DMS53 (cell line): Measurements from ENCODE around the gene TMEM171.

ENCODE experiments used
- DNase-seq: peaks from one replicate; lab custom pipeline; 2025; lab: John Stamatoyannopoulos, UW

TMEM171 gene

DNA sequence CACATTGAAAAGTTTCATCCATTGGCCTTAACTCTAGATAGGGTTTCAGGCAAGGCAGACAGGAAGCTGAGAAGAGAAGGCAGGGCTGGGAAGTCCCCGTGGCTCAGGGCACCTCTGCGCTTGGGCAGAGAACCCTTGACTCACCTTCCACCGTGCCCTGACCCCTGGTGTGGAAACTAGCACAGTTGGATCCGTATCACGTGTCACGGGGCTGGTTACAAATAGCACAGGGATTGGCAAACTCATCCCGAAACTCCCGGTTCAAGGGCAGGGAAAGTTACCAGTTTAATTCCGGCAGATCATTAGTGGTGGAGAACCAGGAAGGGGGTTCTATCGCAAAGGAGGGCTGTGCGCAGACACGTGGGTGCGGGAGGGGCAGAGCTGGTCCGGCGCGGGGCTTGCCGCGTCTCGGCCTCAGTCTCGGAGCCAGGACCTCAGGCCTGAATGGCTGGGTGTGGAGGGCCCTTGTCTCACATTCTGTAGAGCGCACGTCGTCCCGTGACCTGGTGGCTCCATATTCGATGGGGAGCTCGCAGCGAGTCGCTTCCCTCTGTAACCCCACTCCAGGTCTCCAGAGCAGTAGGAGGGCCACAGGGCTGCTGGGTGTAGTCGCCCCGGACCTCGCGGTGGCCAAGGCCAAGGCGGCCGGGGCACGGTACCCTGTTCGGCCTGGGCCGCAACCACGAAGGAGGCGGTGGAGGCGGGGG, 771 bp upstream of the TMEM171 start:
- peak; percentile 57 for DNase-seq

DNA sequence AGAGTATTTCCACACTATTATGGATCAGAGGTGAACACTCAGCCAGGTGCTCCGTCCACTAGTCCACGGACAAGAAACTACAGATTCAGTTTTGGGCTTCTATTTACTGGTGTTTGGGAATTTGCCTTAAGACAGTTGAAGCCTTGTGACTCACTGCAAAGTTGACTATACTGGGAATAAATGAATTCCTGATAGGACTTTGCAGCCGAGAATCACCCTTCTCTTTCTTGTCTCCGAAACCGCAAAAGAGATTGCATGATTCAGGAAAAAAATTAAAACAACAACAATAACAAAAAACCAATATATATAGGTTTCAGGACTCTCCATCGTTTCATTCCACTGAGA, 716 bp downstream of the TMEM171 start:
- DNase-seq, result peak; percentile 42

DNA sequence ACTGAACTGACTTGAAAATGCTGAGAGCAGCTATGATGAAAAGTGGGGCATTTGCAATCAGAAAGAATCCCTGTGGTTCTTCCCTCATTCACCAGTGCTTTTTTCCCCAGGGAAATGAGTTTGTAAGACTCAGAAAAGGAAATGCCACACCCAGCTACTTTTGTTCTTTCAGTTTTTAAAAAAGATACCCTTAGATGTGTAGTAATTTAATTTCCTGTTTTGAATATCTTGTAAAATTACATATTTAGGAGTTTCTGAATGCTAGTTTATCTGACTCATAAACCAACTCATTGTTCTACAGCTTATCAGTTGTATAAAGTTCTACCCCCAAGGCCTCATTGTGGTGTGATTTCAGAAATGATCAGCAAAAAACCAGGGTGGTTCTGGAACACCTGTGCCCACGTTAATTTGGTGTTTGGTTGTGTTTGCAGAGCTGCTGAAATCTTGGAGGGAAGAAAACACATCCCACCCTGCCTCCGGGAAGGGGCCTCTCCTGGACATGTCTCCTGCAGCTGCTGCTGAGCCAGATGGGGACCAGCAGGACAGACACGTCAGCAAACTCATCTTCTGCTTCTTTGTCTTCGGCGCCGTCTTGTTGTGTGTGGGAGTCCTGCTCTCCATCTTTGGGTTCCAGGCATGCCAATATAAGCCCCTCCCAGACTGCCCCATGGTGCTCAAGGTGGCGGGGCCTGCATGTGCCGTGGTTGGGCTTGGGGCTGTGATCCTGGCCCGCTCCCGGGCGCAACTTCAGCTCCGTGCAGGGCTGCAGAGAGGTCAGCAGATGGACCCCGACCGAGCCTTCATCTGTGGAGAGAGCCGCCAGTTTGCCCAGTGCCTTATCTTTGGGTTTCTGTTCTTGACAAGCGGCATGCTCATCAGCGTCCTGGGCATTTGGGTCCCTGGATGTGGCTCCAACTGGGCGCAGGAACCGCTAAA, 2.8 kb downstream of the TMEM171 start:
- DNase-seq, result no peak

DNA sequence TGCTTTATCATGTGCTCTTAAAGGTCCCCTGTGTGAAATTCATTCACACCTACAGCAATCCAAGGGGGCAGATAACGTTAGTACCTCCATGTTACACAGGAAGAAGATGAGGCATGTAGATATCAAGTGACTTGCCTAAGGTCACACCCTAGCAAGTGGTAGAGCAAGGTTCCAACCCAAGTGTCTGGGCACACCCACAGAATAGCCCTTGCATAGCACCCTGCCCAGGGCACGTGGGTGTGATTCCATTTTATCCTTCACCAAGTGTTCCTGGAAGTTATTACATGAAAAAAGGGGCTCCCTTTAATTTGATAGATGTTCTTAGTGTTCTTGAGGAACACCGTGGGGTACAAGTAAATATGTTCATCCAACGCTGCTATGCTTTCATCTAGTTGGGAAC, 4.9 kb downstream of the TMEM171 start:
- DNase-seq, result no peak

DNA sequence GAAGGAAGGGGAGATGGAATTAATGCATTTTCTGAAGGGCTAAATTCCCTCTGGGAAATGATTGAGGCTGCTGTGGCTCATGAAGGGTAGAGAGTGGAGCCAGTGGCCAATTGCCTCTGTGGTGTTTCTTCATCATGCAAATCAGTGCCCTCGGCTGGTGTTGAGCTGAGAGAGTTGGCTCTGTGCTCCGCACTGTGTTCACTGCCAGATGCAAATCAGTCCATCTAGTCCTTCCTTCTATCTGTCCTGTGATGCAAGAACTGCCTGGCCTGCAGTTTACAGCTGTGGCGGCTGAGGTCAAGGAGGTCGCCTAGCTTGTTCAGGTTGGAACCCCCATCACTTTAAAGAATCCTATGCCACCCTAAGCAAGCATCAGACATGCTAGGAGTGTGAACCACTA, 6.0 kb downstream of the TMEM171 start:
- DNase-seq, result no peak

DNA sequence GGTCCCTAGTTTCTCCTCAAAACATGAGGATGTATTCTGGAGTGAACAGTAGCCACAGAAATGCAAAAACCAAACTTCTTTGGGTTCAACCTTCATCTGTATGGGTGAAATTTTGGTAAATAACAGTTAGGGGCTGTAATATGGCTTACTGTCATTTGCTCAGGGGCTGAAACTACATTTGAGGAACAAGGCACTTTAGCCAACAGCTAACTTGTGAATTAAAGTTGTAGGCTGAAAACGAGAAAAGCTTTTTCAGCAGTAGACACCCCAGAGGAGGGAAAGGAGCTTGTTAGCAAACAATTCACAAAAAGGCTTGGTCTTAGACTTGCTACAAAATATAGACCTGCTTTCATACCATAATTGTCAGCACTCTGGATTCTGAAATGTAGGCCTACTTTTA, 6.6 kb downstream of the TMEM171 start:
- no peak for DNase-seq

DNA sequence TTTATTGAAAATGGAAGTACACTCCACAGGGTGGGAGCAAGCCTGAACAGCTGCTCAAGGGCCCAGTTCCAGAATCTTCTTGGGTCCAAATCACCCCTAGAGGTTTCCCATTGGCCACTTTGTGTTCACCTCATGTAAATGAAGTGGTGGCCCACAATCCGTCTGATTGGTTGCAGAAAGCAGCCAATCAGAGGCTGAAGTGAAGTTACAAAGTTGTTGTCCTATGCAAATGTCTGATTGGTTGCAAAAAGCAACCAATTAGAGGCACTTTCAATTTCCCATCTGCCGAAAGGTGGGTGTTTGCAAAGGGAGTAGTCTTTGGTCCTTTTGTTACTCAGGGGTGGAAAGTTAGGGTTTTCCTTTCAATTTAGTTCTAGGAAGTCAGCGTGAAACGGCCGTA, 8.8 kb downstream of the TMEM171 start:
- no peak for DNase-seq

DNA sequence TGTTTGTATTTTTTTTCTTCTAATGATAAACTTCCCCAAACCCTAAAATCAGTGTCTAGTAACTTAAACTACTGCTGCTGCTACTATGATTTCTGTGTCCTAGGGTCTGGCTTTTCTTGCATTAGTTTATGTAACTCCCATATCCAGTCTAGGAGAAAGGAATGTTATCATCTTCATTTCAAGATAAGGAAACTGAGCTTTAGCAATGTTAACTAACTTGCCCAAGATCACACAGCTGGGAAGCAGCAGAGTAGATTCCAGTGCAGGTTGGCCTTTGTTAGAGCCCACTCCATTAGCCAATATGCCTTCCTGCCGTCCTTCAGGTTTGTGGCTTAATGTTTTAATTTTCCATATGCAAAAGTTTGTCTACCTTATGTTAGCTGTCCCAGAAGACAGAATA, 10.4 kb downstream of the TMEM171 start:
- no peak for DNase-seq

DNA sequence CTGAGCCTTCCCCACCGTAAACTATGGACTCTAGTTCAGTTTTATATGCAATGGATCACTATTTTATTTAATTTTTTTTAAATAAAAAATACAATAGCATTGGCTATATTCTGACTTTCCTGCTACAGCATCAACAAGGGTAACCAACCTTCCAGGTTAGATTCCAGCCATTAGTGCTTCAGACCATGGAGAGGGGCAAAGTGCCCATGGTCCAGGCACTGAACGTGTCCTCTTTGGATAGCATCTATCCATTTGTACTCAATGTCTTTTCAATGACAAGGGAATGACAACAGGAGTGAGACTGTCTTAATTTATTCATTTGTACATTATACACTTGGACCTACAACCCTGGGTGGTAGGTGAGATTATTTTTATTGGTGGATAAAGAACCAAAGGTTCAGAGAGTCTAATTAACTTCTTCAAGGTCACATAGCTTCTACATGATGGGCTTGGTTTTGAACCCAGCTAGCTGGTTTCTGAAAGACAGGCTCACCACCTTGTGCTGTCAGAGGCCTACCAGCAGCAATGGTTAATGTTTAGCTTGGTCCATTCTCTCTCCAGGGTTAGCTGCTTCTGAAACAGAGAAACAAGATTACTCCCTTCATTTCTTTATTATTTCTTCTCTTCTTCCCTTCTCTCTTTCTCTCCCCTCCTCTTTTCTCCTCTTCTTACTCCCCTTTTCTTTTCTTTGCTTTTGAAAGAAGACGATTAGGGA, 11.5 kb downstream of the TMEM171 start:
- peak; percentile 8 for DNase-seq

DNA sequence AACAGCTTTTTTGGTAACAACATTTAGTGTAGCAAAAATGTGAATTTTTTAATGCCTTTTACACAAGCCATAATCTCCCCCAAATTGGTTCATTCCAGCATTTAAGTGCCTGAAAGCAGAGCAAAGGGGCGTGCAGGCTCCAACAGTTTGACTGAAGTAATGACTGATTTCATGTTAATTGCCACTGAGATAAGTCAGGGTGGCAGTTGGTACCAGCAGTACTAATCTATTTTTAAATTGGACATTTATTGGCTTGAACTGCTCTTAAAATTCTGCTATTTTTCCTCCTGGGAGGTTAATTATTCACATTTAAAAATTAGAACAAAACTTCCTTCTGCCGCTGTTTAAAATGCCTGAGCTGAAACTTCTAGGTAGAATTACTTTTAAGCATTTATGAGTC, 12.4 kb downstream of the TMEM171 start:
- no peak for DNase-seq

DNA sequence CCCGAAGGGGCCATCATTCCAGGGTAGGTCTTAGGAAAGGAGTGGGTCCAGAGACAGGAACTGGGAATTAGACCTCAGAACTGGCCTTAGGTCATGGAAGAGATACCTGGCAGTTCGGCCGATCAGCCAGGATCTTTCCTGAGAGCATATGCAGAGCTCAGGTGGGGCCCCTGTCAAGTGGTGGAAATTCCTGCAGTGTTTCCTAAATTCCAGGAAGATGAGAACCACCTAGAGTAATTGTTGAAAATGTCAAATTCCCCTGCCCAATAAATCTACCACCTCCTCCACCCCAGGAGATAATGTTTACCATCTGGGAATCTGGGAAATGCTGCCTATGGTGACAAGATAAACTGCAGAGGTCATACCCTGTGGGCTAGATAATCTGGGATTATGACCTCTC, 14.6 kb downstream of the TMEM171 start:
- no peak for DNase-seq

DNA sequence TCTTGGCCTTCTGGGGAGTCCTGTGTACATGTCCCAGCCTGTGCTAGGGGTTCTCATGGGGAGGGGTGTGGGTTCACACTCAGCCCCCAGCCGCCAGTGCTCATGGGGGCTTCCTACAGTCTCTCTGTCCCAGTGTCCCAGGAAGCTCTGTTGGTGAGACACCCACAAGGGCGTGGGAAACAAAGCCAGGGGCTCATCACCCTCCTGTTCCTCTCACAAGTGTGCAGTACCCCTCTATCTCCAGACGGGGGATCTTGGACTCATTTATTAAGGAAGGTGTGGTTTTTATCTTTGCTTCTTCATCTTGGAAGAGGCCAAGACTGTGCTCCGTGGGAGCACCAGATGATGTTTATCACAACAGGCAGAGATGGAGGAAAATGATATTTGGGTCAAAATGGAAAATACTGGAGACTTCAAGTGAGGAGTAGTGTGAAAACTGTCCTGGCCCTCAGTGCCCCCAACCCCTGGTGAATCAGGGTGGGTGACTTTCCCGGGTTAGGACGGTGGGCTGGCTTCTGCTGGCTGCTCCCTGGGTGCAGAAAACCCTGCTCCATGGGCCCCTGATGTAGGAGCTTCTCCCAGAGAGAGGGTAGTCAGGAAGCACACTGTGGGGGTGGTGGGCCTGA, 15.2 kb downstream of the TMEM171 start:
- peak; percentile 39 for DNase-seq

DNA sequence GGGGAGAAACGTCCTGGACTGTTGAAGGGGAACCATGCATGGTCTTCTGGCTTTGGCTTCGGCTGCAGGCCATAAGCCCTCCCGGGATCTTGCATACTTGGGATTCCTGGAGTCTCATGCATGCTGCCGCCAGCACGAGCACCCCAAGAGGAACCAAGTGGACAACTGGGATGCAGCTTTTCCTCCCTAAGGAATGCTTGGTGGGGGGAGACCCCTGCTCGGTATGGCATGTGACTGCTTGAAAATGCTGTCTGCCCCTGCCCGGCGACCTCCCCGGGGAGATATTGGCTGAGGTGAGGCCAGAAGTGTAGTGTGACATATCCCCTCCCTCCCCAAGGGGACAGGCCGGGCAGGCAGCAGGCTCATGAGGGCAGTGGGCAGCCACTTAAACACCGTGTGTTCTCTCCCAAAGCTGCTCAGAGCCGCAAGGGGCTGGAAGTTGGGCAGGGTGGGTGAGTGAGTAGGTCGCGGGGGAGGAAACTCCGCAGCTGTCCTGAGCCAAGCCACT, 15.7 kb downstream of the TMEM171 start:
- DNase-seq, result no peak

DNA sequence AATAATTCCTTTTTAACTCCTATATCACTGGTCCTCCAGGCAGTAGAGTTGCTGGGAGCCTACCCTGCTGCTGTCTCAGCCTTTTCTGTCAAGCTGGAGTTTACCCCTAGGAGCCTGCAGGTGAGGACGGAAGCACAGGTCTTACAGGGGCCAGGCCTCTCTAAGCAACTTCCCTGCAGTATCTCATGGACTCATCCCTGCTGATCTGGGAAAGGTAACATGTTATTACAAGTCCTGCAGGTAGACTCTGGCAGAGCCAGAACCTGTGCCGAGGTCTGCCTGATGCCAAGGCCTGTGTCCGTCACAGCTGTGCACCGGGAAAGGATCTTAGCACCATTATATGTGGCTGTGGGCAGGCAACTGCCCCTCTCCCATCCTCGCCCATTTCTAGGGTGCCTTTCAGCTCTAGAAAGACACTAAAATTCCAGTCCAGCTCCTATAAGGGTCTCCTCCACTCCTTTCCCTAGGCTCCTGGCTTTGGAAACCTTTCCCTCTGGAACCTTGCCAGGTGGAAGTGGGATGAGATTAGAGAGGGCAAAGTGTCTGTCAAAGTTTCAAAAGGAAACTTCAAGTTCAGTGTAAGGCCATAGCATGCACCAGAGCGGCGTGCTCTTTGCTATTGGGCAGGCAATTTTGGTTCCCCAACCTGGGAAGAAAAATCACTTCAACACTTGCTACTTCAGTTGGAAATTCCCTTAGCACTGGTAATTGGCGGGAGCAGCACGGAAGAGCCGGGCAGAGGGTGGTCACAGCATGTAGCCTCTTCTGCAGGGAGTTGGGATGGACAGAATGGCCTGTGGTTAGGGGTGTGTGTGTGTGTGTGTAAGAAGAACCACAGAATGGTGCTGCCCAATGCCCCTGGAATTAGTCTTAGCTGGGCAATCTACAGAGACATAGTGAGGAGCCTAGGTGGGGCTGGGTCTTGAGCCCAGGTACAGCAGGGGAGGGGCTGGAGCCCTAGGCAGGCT, 17.5 kb downstream of the TMEM171 start:
- no peak for DNase-seq

DNA sequence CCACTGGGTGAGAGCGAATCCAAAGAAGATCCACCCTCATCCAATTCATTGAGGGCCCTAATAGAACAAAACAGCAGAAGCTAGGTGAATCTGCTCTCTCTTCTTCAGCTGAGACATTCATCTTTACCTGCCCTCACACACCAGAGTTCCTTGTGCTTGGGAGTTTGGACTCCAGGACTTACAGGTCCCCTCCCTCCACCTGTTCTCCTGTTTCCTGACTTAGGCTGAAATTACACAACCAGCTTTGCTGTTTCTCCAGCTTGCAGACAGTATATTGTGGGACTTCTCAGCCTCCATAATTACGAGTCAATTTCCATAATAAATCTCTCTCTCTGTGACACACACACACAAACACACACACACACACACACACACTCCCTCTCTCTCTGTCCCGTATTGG, 19.1 kb downstream of the TMEM171 start:
- DNase-seq, result no peak

DNA sequence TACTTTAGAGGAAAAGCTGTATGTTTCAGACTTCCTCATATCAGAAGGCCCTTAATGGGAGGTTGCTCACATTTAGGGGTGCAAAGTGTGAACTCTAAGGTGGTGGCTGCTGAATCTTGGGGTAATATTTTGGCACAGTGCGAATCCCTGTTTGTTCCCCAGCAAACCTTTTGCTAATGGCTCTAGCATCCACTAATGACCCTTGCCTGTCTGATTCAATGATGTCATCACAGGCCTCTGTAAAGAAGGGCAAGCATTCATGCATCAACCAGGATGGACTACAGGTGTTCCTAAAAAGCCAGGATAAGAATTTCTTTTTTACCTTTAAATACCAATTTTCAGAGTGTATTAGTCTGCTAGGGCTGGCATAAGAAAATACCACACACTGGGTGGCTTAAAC, 20.4 kb downstream of the TMEM171 start:
- DNase-seq, result no peak

DNA sequence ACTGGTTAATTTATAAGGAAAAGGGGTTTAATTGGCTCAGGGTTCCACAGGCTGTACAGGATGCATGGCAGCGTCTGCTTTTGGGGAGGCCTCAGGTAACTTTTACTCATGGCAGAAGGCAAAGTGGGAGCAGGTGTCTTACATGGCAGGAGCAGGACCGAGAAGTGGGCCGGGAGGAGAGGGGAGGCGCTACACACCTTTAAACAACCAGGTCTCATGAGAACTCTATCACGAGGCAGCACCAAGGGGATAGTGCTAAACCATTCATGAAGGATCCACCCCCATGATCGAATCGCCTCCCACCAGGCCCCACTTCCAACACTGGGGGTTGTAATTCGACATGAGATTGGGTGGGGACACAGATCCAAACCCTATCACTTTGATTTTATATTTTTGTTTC, 21.7 kb downstream of the TMEM171 start:
- DNase-seq, result no peak

DNA sequence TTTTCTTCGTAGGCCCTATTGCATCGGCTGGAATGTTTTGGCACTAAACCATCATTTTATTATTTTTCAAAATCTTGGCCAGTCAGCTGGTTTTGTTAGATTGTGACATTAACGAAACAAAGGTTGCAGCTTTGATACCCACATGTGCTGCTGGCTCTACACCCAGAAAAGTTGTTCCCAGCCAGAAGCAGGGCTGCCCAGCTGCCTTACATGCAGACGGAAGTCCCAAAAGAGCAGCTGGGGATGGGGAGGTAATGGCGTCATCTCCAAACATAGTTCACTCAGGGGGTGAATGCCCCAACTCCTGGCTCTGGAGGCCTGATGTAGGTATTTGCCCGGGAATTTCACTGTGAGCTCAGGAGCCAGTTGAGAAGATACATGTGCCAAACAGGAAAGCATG, 23.3 kb downstream of the TMEM171 start:
- DNase-seq, result no peak

DNA sequence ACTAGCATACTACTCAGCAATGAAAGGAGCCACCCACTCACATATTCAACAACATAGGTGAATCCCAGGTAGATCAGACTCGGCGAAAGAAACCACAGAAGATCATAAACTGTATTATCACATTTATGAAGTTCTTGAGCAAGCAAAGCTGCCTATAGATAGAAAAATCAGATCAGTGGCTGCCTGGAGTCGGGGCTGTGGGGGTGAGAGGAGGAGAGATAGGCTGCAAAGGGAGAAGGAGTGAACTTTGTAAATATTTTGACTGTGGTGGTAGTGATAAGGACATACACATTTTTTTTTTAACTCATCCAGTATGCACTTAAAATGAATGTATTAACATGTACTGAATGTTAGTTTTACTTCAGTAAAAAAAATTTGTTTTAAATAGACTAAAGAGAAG, 29.2 kb downstream of the TMEM171 start:
- DNase-seq, result no peak

DNA sequence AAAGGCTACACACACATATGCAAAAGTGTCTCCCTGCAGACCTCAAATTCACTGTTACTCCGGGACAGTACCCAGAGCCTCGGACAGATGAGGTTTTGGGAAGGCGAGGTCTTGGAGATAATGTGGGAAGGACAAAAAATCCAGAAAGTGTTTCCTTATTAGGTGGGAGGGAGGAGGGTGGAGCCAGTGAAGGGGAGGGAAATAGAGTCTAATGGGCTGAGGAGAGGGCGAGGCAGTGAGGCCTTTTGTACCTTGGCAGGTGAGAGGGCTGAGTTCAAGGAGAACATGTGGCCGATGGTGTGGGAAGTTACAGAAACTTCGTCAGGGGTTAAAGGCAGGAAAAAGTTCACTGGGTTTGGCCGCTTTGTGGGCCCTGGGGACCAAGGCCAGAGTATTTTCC, 30.5 kb downstream of the TMEM171 start:
- no peak for DNase-seq

DNA sequence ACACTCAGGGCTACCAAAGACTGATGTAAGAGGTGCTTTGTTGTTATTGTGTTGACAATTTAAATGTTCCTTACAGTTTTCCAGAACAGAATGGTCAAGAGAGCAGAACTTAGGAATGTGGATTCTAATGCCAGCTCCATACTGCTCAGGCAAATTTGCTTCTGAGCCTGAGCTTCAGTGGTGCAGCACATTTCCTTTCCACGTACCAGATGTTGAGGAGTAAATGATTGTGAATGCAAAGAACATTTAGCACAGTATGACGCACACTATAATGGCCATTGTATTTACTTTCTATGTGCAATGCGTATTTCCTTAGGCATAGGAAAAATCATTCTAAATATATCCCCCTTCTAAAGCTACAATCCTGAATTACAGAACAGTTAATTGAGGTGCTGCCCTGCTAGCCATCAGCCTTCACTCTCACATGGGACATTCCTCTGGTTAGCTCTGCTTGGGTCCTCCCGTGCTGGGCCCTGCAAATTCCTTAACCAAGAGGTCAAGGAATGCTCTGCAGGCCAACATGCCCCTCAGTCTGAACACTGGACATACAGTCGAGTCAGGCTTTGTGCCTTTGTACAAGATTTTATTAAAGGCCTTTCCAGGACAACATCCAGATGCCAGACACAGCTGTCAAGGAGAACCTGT, 31.5 kb downstream of the TMEM171 start:
- DNase-seq, result no peak
